ENCODE data around the gene VKORC1.
"Not testable (repeated sequence)": the region's sequence is repeated elsewhere in the genome, so short reads cannot be mapped to it uniquely, and the experiment has no call there.

VKORC1 gene

DNA sequence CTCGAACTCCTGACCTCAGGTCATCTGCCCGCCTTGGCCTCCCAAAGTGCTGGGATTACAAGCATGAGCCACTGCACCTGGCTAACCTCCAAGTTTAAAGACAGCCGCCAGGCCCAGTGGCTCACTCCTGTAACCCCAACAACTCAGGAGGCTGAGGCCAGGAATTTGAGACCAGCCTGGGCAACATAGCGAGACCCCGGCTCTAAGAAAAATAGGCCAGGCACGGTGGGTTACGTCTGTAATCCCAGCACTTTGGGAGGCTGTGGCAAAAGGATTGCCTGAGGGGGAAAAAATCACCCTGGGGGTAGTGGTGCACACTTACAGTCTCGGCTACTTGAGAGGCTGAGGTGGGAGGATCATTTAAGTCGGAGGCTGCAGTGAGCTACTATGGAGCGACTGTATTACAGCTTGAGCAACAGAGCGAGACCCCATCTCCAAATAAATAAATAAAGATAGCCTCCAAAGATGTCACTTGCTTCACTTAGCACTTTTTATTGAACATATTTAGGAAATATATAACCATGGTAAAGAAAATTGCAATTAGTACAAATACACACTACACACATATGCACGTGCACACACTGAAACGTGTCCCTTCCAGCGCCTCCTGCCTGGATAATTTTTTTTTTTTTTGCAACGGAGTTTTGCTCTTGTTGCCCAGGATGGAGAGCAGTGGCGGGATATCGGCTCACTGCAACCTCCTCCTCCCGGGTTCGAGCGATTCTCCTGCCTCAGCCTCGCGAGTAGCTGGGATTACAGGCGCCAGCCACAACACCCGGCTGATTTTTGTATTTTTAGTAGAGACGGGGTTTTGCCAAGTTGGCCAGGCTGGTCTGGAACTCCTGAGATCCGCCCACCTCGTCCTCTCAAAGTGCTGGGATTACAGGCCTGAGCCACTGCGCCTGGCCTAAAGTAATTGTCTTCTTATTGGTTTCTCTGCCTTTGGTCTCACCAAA is 12.2 kb upstream of the VKORC1 start:
- DNase-seq: no peak

DNA sequence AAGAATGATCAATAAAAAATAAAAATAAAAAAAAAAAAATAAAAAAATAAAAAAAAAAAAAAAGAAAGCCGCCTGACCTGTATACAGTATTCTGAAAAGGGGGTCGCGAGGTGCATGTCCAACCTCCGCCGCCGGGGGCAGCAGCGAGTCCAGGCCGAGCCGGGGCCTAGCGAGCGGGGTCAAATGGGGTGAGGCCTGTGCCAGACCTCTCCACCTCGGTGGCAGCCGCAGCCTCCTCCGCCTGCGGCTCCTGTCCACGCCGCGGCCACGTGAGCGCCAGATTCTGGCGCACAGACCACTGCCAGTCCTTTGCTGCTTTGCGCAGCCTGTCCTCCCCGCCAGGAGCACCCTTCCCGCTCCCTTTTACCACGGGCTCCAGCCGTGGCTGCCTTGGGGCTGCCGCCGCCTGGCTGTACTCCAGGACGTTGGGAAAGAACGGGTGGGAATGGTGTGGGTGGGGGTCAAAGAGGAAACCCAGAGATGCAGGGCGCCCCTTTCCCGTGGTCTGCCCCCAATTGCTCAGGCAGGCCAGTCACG is 11.1 kb upstream of the VKORC1 start:
- DNase-seq: peak; percentile 90

DNA sequence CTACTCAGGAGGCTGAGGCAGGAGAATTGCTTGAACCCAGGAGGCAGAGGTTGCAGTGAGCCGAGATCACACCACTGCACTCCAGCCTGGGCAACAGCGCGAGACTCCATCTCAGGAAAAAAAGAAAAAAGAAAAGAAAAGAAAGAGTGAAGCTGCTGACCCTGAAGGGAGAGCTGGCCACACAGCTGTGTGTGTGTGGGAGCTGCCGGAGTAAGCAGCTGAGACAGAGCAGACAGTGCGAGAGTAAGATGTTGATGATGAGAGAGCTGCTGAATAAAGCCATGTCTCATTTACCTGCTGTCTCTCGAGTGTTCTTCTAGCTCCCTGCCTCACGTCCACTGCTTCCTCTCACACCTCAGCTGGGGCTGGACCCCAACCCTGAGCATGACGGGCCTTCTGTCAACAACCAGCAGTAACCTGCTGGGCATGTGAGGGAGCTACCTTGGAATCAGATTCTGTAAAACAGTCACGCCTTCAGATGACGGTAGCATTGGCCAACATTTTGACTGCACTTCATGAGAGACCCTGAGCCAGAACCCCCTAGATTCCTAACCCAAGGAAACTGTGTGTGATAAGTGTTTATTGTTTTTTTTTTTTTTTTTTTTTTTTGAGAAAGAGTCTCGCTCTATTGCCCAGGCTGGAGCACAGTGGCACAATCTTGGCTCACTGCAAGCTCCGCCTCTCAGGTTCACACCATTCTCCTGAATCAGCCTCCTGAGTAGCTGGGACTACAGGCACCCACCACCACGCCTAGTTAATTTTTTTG is 6.5 kb upstream of the VKORC1 start:
- not testable (repeated sequence) for DNase-seq

DNA sequence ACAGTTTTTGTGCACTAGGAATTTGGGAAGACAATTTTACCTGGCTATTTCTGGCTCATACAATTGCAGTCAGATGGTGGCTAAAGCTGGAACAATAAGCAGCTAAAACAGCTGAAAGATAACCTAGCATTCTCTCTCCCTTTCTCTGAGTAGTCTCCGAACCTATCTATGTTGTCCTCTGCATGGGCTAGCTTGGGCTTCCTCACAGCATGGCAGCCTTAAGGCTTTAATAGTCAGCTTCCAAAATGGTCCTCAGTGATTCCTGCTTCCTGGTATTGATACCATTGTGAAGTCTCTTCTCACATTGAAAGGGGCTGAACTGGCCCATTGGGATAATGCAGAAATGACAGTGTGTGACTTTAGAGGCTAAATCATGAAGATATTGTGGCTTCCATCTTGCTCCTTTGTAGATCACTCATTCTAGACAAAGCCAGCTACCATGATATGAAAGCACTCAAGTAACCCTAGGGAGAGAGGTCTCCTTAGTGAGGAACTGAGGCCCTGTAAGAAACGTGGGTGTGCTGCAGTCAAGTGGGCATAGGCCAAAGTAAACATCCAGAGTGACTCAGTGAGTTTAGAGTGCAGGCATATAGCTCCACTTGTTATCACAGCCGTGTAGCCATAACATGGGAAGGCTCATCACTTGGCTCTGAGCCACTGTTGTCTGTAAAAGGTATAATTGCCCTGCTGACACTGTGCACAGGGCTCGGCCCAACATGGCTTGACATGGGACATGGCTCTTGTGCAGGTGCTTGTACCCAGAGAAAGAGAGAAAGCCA is 5.5 kb upstream of the VKORC1 start:
- no peak for DNase-seq

DNA sequence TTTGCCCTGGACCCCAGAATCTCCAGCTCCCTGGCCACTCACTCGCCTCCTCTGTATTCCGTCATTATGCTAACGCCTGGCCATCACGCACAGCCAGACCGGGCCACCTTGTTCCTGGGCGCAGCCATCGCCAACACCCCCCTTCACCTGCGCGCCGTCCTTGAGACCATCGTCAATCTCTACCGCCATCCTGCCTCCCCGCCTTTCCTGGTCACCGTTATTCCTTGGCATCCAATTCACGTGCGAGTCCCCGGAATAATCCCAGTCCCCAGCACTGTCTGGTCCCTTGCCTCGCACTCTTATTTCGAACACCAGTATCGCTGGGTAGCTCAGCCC is 541 bp downstream of the VKORC1 start:
- no peak for DNase-seq

DNA sequence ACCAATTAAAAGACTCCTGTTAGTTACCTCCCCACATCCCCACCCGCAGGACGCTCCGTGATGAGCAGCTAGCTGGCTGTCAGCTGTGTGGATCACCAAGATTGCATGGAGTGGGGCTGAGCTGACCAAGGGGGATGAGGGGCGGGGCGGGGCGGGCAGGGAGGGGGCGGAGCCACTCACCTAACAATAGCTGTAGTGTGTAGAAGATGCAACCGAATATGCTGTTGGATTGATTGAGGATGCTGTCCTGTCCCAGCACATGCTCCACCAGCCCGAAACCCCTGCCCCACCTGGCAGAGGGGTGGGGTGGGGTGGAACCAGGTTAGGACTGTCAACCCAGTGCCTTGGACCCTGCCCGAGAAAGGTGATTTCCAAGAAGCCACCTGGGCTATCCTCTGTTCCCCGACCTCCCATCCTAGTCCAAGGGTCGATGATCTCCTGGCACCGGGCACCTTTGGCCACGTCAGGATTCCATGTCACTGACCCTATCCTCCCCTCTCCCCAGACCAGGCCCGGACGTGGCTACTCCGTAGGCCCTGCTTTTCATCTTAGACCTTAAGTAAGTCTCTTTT is 1.4 kb downstream of the VKORC1 start:
- no peak for DNase-seq

DNA sequence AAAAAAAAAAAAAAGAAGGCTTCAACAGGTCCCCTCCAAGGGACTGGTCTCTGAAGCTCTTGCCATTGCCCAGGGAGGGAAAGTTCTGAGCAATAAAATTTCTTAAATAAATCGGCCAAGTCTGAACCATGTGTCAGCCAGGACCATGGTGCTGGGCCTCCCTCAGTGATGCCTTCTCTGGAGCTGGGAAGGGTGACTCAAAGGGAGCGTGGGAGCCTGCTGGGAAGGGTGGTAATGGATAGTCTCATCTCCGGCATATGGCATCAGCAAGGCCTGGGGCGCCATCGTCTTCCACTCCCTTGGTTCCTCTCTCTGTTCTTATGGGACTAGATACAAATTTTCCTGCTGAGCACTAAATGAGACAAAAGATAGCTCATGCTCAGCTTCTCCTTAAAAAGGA is 2.3 kb downstream of the VKORC1 start:
- DNase-seq: no peak

DNA sequence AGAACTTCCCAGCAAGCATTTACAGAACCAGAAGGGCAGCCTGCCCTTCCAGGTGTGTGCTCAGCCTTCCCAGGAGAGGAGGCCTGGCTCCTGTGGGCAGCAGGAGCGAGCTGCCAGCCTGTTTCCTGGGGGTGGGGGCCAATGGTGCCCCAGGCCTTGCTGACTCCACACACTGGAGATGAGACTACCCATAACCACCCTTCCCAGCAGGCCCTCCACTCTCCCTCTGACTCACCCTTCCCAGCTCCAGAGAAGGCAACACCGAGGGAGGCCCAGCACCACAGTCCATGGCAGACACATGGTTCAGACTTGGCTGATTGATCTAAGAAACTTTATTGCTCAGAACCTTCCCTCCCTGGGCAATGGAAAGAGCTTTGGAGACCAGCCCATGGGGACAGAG is 4.1 kb downstream of the VKORC1 start:
- no peak for DNase-seq

DNA sequence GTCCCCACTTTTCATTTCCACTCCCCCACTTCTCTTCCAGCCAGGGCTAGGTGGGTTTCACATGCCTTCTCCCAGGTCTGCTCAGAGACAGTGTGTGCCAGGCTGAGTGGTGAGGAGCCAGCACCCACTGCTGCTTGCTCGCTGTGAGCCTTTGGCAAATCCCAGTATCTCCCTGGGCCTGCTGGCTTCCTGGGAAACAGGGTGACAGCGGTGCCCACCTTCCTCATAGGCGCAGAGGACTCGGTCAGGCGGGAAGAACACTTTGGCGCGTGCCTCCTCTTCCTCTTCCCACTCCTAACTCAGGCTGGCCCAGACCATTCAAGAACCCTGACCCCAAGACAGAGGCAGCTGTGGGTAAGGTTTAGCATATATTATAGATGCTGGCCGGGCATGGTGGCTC is 5.4 kb downstream of the VKORC1 start:
- DNase-seq: no peak

DNA sequence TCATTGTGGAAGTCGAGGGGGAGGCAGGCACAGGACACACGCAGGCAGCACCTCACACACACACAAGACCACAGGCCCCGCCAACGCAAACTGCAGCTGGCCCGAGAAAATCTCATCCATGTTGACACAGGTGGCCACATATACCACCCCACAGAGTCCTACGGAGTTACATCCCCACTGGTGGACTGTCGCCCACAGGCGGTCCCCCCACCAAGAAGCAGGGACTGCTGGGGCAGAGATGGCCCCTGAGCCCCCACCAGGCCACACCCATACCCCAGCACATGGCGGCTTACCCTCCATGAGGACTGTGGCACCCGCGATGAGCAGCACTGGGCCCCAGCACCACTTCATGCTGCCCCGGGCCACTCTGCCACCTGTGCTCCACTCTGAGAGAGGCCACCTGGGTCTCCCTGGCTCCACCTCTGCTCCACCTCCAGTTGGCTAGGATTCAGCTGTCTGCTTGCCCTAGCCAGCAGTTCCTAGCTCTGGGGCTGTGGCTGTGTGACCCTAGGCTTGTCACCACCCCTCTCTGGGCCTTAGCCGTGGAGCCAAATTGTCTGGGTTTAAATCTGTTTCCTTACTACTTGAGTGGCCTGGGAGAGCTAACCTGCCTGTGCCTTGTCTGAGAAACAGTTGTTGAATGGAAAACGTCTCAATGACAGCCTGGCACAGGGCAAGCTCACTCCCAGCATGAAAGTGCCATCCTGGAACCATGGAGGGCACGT is 6.0 kb downstream of the VKORC1 start, which contains the start of gene PRSS53:
TSS of gene PRSS53 (minus strand) at position 485 of the 725 bp plus-strand sequence. CDS start at position 351, 134 bp downstream.
- no peak for DNase-seq

DNA sequence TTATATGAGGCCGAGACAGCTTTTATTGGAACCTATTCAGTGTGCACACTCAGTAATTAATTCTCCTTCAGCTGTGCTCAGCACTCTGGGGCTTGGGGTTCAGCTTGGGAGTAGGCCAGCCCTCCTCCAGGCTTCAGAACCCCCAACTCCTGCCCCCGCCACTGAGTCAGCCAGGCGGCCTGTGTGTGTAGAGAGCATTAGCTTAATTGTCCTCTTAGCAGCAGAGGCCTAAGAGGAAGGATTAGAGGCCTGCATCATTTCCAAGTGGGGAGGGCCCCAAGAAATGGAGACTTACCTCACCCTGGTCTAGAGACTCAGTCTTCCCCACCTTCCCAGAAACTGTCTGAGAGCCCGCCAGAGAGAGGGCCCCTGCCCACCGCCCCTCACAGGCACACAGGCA is 6.6 kb downstream of the VKORC1 start:
- no peak for DNase-seq

DNA sequence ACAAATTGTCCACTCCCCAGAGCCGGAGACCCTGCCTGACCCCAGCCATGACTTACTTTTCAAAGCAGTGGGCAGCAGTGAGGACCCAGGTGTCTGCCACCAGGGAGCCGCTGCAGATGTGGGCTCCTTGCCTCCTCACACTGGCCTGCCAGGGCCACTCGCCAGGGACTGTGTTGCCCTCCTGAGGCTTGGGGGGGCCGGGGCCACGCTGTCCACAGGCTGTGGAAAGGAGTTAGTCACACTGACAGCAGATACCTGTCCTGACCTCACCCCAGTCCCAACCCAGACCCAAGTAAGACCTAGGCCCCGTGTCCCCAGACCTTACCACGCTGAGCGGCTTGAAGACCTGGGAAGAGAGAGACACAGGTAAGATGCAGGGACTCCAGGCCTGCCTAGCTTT is 7.1 kb downstream of the VKORC1 start:
- no peak for DNase-seq

DNA sequence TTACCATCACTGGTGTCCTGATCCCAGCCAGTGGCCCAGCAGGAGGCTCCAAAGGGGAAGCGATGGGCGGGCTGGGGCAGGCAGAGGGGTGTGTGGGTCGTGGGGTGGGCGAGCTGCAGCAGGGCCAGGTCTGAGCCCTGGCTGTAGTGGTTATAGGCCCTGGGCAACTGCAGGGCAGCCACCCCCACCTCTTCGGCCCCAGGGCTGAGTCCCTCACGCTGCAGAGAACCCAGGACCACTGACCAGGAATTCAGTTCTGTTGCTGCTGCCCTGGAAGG is 8.0 kb downstream of the VKORC1 start:
- no peak for DNase-seq

DNA sequence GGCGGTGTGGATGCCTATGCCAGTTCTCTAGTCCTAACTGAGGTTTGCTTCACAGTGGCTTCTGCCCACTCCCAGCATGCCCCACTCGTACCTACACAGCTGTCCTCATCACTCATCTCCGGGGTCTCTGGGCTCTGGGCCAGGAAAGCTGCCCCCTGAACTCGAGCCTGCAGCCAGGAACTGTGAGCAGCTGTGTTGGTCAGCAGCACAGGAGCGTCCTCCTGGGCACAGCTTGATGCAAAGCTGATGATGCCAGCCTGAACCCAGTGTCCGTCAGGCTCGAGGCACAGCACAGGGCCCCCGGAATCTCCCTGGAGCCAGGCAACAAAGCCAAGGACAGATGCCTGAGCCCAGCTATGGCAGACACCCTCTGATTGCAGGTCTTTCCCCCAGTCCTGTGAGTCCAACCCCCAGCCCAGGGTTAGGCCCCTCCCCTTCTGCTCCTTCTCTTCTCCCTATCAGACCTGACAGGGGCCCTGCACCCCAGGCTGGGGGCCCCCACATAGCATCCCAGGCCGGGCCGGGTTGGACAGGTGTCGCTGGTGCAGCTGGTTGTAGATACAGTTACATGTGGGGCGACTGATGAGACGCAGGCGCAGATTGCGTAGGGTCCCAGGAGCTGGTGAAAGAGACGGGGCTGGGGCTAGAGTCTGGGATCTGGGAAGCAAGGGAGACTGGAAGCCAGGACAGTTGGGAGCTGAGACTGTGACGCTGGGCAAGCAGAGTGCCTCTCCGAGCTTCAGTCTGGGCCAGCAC is 8.5 kb downstream of the VKORC1 start:
- no peak for DNase-seq

DNA sequence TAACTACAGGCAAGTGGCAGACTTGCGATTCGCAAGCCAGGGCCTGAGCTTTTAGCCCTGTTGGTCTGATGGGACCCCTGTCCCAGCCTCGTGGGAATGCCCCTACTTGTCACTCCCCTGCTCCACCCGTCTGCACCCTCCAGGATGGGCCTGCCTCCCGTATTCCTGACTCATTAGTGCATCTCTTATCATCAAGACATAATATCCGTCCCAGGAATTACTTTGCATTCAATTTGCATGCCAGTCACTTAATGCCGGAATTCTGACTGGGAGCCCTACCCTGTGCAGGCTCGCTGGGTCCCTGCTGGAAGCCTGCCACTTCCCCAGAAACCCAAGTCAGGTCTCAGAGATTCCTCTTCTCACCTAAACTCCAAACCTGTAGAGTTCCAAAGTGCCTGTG is 9.2 kb downstream of the VKORC1 start:
- no peak for DNase-seq

DNA sequence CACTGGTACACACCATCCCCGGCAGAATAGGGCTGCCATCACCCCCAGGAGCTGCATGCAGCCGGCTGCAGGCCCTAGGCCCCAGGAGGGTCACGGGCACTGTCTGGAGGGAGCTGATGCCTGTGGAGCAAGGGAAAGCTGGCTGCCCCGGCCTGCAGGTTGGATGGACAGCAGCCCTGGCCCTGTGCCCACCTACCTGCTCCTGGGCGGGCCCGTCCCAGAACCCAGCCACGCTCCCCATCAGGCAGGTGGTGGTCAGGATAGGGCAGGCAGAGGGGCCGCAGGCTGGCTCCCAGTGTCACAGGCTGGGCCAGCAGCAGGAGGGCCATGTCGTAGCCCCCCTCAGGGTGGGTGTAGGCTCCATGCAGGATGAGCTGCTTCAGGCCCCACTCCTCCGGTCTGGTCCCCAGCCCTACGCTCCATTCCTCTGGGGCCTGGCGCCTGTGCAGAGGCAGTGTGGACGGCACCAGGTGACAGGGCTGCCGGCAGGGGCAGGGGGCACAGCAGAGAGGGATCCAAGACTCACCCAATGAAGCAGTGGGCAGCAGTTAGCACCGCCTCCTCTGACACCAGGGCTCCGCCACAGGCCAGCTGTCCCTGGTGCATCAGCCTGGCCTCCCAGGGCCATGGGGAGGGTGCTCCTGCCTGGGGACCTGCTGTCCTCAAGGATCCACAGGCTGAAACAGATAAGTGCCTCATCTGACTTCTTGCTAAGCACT is 9.9 kb downstream of the VKORC1 start:
- no peak for DNase-seq

DNA sequence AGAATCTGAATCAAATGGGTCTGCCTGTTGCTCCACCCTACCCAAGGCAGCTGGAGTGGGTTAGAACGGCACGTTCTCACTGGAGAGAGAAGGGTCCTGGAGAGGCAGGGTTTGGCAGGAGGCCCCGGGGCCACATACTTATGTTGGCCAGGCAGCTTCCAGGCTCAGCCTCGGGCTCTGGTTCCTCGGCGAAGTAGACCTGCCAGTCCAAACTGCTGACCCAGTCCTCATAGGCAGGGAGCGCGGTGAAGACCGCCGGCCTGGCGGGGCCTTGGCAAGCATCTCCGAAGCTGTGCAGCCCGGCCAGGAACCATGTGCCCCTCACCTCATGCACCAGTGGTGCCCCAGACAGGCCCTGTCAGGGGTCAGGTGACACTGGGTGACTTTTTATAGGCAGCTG is 10.6 kb downstream of the VKORC1 start:
- no peak for DNase-seq

DNA sequence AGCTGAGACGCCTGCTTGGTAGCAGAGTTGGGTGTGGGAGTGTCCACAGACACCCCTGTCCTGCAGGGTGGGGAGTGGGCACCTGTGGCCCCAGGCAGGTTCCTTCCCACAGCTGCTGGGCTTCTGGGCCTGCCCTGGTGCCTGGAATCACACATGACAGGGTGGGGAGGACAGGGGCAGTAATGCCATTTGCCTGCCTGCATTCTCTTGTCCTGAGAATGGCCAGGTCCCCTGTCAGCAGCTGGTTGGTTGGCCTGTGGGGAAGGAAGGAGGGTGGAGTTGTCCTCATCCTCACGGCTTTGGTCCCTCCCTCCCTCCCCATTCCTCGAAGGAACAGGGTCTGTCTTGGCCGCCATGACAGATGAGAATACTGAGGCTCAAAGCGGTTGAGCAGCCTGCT is 11.0 kb downstream of the VKORC1 start:
- DNase-seq: no peak

DNA sequence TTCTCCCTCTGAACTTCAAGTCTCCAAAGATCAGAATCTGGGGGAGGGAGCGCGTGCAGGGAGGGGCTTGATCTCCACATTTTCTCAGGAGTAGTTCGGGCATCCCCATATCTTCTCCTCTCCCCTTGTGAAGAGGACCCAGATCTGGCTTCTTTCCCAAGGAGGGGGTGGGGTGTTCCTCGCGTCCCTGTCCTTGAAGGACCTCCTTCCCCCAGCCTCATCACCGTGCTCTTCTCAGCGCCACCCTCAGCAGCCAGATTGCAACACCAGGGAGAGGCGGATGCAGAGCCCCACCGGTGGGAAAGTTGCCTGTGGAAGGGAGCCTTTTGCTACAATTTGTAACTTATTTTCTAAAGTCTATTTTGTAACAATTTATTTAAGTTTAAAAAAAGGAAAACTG is 11.5 kb downstream of the VKORC1 start:
- DNase-seq: no peak

DNA sequence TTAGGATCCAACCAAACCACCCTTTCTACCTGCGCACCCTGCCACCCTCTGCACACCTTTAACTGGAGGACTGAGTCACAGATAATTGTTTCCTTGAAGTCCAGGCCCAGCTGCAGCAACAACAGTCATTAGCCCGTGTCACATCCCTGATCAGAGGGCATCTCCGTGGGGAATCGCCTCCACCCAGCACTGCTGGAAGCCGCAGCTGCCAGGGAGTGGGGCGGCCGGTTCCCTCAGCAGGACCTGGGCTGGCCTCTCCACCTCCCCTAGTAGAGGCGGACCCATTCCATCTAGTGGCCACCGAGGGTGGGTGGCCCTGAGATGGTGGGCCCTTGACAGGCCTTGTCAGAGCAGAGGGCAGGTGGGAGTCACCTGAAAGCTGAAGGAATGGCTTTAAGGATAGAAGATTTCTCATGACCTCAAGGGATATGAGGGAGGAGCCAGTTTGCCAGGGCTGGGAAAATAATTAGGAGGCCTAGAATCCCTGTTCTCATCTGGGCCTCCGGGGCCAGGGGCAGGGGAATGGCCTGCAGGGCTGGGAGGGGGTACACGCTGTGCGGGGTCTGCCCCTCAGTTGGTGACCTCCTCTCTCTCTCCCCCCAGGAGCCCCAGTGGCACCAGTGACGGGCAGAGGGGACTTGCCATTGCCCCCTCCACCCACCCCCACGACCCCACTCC is 12.1 kb downstream of the VKORC1 start:
- no peak for DNase-seq
